ENCODE data around the gene C11orf86. TPM values are rescaled to one million over a fixed set of nuclear protein-coding genes. Genes with fewer than 3 reads are reported as not detected.

The C11orf86 gene
- total and polyA plus RNA-seq, 2 donors from 2014 or later = 0.92 TPM; not detected in 1

DNA sequence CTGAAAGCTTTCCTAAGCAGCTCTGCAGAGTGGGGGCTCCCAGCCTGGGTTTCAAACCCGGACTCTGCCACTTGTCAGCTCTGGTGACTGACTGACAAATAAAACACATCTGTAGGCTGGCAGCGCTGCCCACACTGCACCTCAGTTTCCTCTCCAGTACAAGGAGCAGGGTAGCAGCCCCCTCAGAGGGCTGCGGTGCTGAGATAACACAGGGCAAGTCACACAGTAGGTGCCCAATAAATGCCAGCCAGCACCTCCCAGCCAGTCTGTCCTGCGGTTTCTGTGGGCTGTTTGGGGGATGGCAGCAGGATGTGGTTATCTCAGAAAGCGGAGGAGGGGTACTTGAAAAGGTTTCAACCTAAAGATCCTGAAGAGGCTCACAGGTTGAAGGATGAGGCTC is 49.3 kb downstream of the C11orf86 start:
- H3K4me3 ChIP-seq (ENCODE audit: low read length in 3 of 3) = no peak overlapping the region
- TF ChIP-seq, protein P1, sequence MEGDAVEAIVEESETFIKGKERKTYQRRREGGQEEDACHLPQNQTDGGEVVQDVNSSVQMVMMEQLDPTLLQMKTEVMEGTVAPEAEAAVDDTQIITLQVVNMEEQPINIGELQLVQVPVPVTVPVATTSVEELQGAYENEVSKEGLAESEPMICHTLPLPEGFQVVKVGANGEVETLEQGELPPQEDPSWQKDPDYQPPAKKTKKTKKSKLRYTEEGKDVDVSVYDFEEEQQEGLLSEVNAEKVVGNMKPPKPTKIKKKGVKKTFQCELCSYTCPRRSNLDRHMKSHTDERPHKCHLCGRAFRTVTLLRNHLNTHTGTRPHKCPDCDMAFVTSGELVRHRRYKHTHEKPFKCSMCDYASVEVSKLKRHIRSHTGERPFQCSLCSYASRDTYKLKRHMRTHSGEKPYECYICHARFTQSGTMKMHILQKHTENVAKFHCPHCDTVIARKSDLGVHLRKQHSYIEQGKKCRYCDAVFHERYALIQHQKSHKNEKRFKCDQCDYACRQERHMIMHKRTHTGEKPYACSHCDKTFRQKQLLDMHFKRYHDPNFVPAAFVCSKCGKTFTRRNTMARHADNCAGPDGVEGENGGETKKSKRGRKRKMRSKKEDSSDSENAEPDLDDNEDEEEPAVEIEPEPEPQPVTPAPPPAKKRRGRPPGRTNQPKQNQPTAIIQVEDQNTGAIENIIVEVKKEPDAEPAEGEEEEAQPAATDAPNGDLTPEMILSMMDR (IDR thresholded peaks at IDR 0.05; ENCODE audit: borderline replicate concordance, extremely low read depth, insufficient read depth) = no peak
- intact Hi-C loops (cut with DNase I) = no loop called here
- DNase-seq = no peak
- peaks cover 2% of the 10 kb centered on the region for H3K27me3 ChIP-seq (ENCODE audit: control insufficient read depth, insufficient read depth, low read length)
- no peaks in the 10 kb centered on the region for H3K9me3 ChIP-seq (ENCODE audit: control insufficient read depth in 2 of 3, insufficient read depth in 1 of 3, low read length in 3 of 3)
- H3K27ac ChIP-seq (ENCODE audit: low read depth in 2 of 2, low read length in 2 of 2) = no peak overlapping the region
- no peak overlapping the region for H3K9ac ChIP-seq (ENCODE audit: low read length in 3 of 3)
- peaks cover 0 to 5% (median 5%) of the 10 kb centered on the region in 3 donors for H3K4me1 ChIP-seq (ENCODE audit: control insufficient read depth in 2 of 3, insufficient read depth in 2 of 3, low read depth in 1 of 3, low read length in 3 of 3)
- no peaks in the 10 kb centered on the region for H3K36me3 ChIP-seq (ENCODE audit: control insufficient read depth in 2 of 3, insufficient read depth in 3 of 3, low read length in 3 of 3)
- FAIRE-seq = no peak

DNA sequence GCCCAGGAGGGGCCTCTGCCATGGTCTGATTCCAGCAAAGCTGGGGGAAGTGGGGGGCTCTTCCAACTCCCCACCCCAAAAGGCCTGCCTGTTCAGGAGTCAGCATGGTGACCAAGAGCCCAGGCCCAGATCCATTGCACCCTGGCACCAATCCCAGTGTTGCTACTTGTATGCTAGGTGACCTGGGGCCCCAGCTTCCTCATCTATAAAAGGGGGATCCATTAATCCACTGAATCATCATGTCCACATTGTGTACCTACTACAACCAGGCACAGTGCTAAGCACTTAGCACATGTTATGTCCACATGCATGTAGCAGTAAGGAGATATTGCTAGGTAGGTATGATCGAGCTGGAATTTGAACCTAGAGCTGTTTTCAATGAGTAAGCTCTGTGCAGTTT is 49.9 kb downstream of the C11orf86 start:
- H3K36me3 ChIP-seq (ENCODE audit: control insufficient read depth in 2 of 3, insufficient read depth in 3 of 3, low read length in 3 of 3) = no peaks in the 10 kb centered on the region
- no peak for FAIRE-seq
- H3K9ac ChIP-seq (ENCODE audit: low read length in 3 of 3) = no peak overlapping the region
- TF ChIP-seq, protein P1 (IDR thresholded peaks at IDR 0.05; ENCODE audit: borderline replicate concordance, extremely low read depth, insufficient read depth) = no peak
- no peak overlapping the region for H3K27ac ChIP-seq (ENCODE audit: low read depth in 2 of 2, low read length in 2 of 2)
- H3K4me1 ChIP-seq (ENCODE audit: control insufficient read depth in 2 of 3, insufficient read depth in 2 of 3, low read depth in 1 of 3, low read length in 3 of 3) = peaks cover 0 to 5% (median 5%) of the 10 kb centered on the region in 3 donors
- no peak overlapping the region for H3K4me3 ChIP-seq (ENCODE audit: low read length in 3 of 3)
- H3K27me3 ChIP-seq (ENCODE audit: control insufficient read depth, insufficient read depth, low read length) = peaks cover 2% of the 10 kb centered on the region
- no peaks in the 10 kb centered on the region for H3K9me3 ChIP-seq (ENCODE audit: control insufficient read depth in 2 of 3, insufficient read depth in 1 of 3, low read length in 3 of 3)
- intact Hi-C loops (cut with DNase I) = no loop called here
- DNase-seq = no peak

DNA sequence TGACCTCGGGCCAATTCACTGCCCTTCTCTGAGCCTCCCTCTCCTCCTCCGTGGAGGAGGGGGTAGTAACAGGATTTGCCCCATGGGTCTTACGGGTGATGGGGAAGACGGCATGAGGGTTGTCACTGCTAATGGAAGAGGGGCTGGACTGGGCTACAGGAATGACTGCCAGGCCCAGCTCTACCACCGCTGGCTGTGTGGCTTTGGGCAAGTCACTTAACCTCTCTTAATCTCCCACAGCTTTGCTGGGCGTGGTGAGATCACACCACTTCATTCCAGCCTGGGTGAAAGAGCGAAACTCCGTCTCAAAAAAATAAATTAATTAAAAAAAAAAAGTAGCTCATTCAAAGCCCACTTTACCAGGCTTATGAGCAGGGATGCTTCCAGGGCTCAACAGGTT is 50.6 kb downstream of the C11orf86 start:
- H3K9me3 ChIP-seq (ENCODE audit: control insufficient read depth in 2 of 3, insufficient read depth in 1 of 3, low read length in 3 of 3) = no peaks in the 10 kb centered on the region
- H3K9ac ChIP-seq (ENCODE audit: low read length in 3 of 3) = no peak overlapping the region
- FAIRE-seq (no peak), DNase-seq (no peak)
- H3K27ac ChIP-seq (ENCODE audit: low read depth in 2 of 2, low read length in 2 of 2) = no peak overlapping the region
- H3K36me3 ChIP-seq (ENCODE audit: control insufficient read depth in 2 of 3, insufficient read depth in 3 of 3, low read length in 3 of 3) = no peaks in the 10 kb centered on the region
- peaks cover 2% of the 10 kb centered on the region for H3K27me3 ChIP-seq (ENCODE audit: control insufficient read depth, insufficient read depth, low read length)
- H3K4me1 ChIP-seq (ENCODE audit: control insufficient read depth in 2 of 3, insufficient read depth in 2 of 3, low read depth in 1 of 3, low read length in 3 of 3) = peaks cover 0 to 5% (median 5%) of the 10 kb centered on the region in 3 donors
- intact Hi-C loops (cut with DNase I) = no loop called here
- no peak overlapping the region for H3K4me3 ChIP-seq (ENCODE audit: low read length in 3 of 3)
- TF ChIP-seq, protein P1 (IDR thresholded peaks at IDR 0.05; ENCODE audit: borderline replicate concordance, extremely low read depth, insufficient read depth) = no peak

Small RNAs within 50 kb of the gene (microRNA-seq; reads per million reads assigned to microRNA genes)
- not detected for gene MIR3163

Other genes with a start within 250 kb of the C11orf86 start
- 64.9 TPM for gene SPTBN2, start 246.1 kb upstream of the C11orf86 start, total RNA-seq
- 69.8 TPM for gene SPTBN2, start 246.1 kb upstream of the C11orf86 start, polyA plus RNA-seq (ENCODE audit: insufficient read depth, low read depth, low replicate concordance)
- 22.3 TPM for gene RCE1, start 131.9 kb upstream of the C11orf86 start, total RNA-seq
- 13.8 TPM for gene RCE1, start 131.9 kb upstream of the C11orf86 start, polyA plus RNA-seq (ENCODE audit: insufficient read depth, low read depth, low replicate concordance)
- 22.3 TPM for gene LRFN4, start 118.2 kb upstream of the C11orf86 start, total RNA-seq
- gene LRFN4, start 118.2 kb upstream of the C11orf86 start, polyA plus RNA-seq (ENCODE audit: insufficient read depth, low read depth, low replicate concordance) = 6.8 TPM
- 20.8 TPM for gene PC, start 16.9 kb upstream of the C11orf86 start, total RNA-seq
- 95.2 TPM for gene PC, start 16.9 kb upstream of the C11orf86 start, polyA plus RNA-seq (ENCODE audit: insufficient read depth, low read depth, low replicate concordance)
- gene SYT12, start 47.8 kb downstream of the C11orf86 start, total RNA-seq = 4.2 TPM
- 0.13 TPM for gene SYT12, start 47.8 kb downstream of the C11orf86 start, polyA plus RNA-seq (ENCODE audit: insufficient read depth, low read depth, low replicate concordance)
- 20.9 TPM for gene RHOD, start 81.5 kb downstream of the C11orf86 start, total RNA-seq
- gene RHOD, start 81.5 kb downstream of the C11orf86 start, polyA plus RNA-seq (ENCODE audit: insufficient read depth, low read depth, low replicate concordance) = 50.2 TPM
- 82.6 TPM for gene KDM2A, start 144.0 kb downstream of the C11orf86 start, total RNA-seq
- 16.2 TPM for gene KDM2A, start 144.0 kb downstream of the C11orf86 start, polyA plus RNA-seq (ENCODE audit: insufficient read depth, low read depth, low replicate concordance)

Measured in kidney (tissue), 14 donors.